ENCODE measurements around the gene CTRL. TPM values are rescaled to one million over a fixed set of nuclear protein-coding genes. Genes with fewer than 3 reads are reported as not detected.
"Not testable (repeated sequence)": the region's sequence is repeated elsewhere in the genome, so short reads cannot be mapped to it uniquely, and the experiment has no call there.

CTRL gene
- total and polyA plus RNA-seq, 5 donors from 2014 or later: 0.21 to 8.0 (median 1.1) TPM

- H3K27ac Mint-ChIP-seq: peak overlapping the region in 1 of 3 donors; percentile 90
- no peaks in the 10 kb centered on the region for H3K27me3 Mint-ChIP-seq
- H3K4me1 Mint-ChIP-seq: peaks cover 0 to 35% (median 12%) of the 10 kb centered on the region in 4 donors
These were observed 10.5 kb upstream of the CTRL start for GRCh38 chr16:67942200-67942509.

DNA sequence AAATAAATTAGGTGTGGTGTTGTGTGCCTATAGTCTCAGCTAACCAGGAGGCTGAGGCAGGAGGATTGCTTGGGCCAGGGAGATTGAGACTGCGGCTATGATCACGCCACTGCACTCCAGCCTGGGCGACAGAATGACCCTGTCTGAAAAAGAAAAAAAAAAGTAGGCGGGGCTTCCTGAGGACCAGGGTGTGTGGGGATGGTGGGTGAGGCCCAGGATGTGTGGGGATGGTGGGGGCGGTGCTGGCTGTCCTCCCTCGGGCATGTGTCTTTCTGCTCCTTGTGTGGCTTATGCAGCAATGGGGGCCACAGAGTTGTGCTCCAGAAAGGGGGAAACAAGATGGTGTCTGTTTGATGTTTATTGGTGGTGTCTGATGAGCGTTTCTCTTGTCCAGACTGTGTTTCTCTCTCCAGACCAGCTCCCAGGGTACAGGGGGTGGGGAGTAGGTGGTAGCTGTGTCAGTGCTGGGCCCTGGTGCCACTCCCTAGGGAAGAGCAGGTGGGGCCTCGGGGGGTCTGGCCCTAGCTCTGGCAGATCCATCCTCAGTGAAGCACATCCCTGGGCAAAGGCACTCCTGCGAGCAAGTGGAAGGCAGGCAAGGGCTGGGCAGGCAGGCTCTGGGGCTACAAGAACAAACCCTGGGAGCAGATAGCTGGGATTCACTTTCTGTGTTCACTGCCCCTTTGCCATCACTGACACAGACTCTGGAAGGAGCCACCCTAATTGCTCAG is 10.0 kb upstream of the CTRL start:
- H3K9me3 Mint-ChIP-seq: no peaks in the 10 kb centered on the region
- Histone ChIP-seq H3K9me3 (ENCODE audit: control insufficient read depth in 2 of 2, low read length in 2 of 2) (no peaks in the 10 kb centered on the region), H3K27ac (ENCODE audit: insufficient read depth, low read length, poor library complexity, severe bottlenecking) (no peak overlapping the region), H3K27me3 (ENCODE audit: control insufficient read depth, insufficient read depth, low read length) (no peaks in the 10 kb centered on the region), H3K36me3 (ENCODE audit: control insufficient read depth, insufficient read depth, low read length) (peaks cover 6% of the 10 kb centered on the region), H3K4me3 (ENCODE audit: low read depth, low read length) (no peak overlapping the region), H3K4me1 (ENCODE audit: control insufficient read depth, insufficient read depth, low read length, poor library complexity, severe bottlenecking) (peaks cover 27% of the 10 kb centered on the region)
- peaks cover 0 to 40% (median 16%) of the 10 kb centered on the region in 4 donors for H3K4me1 Mint-ChIP-seq
- H3K27me3 Mint-ChIP-seq: no peaks in the 10 kb centered on the region
- peak overlapping the region in 2 of 3 donors; percentile 9 to 90 for H3K27ac Mint-ChIP-seq
- DNase-seq (no peak), ATAC-seq (ENCODE audit: low read depth in 2 of 2) (no peak)
- peak overlapping the region in 1 of 4 donors; percentile 38 for H3K4me3 Mint-ChIP-seq
- H3K36me3 Mint-ChIP-seq: peaks cover 3% of the 10 kb centered on the region

More at GRCh38 chr16:67942200-67942509, 10.5 kb upstream of the CTRL start:
- no peaks in the 10 kb centered on the region for H3K9me3 Mint-ChIP-seq
- H3K36me3 ChIP-seq (ENCODE audit: control insufficient read depth, insufficient read depth, low read length): peaks cover 6% of the 10 kb centered on the region
- peaks cover 22% of the 10 kb centered on the region for H3K4me1 ChIP-seq (ENCODE audit: control insufficient read depth, insufficient read depth, low read length, poor library complexity, severe bottlenecking)
- no peaks in the 10 kb centered on the region for H3K27me3 ChIP-seq (ENCODE audit: control insufficient read depth, insufficient read depth, low read length)
- no peaks in the 10 kb centered on the region for H3K9me3 ChIP-seq (ENCODE audit: control insufficient read depth in 2 of 2, low read length in 2 of 2)
- no peak overlapping the region for H3K27ac ChIP-seq (ENCODE audit: insufficient read depth, low read length, poor library complexity, severe bottlenecking)
- peaks cover 3% of the 10 kb centered on the region for H3K36me3 Mint-ChIP-seq
- ATAC-seq (ENCODE audit: low read depth in 2 of 2) (peak; percentile 36 to 43), DNase-seq (peak in 2 of 3 donors; percentile 26 to 50)
- H3K4me3 Mint-ChIP-seq: peak overlapping the region in 1 of 4 donors; percentile 38
- no peak overlapping the region for H3K4me3 ChIP-seq (ENCODE audit: low read depth, low read length)

- DNase-seq (no peak), ATAC-seq (ENCODE audit: low read depth in 2 of 2) (no peak)
- Histone ChIP-seq H3K27me3 (ENCODE audit: control insufficient read depth, insufficient read depth, low read length) (no peaks in the 10 kb centered on the region), H3K27ac (ENCODE audit: insufficient read depth, low read length, poor library complexity, severe bottlenecking) (peak overlapping the region; percentile 66), H3K4me3 (ENCODE audit: low read depth, low read length) (no peak overlapping the region), H3K4me1 (ENCODE audit: control insufficient read depth, insufficient read depth, low read length, poor library complexity, severe bottlenecking) (peaks cover 27% of the 10 kb centered on the region), H3K36me3 (ENCODE audit: control insufficient read depth, insufficient read depth, low read length) (peaks cover under 1% of the 10 kb centered on the region), H3K9me3 (ENCODE audit: control insufficient read depth in 2 of 2, low read length in 2 of 2) (no peaks in the 10 kb centered on the region)
- peak overlapping the region; percentile 69 to 95 (median 93) for H3K27ac Mint-ChIP-seq
- H3K4me1 Mint-ChIP-seq: peaks cover 0 to 42% (median 18%) of the 10 kb centered on the region in 4 donors
- H3K36me3 Mint-ChIP-seq: peaks cover 6% of the 10 kb centered on the region
- peak overlapping the region; percentile 36 to 80 (median 54) for H3K4me3 Mint-ChIP-seq
- H3K9me3 Mint-ChIP-seq: no peaks in the 10 kb centered on the region
- no peaks in the 10 kb centered on the region for H3K27me3 Mint-ChIP-seq
These were observed 8.9 kb upstream of the CTRL start for GRCh38 chr16:67940446-67941089.

- H3K4me3 ChIP-seq (ENCODE audit: low read depth, low read length): no peak overlapping the region
- Mint-ChIP-seq H3K9me3 (no peaks in the 10 kb centered on the region), H3K4me1 (peaks cover 0 to 50% (median 25%) of the 10 kb centered on the region in 4 donors), H3K27ac (peak overlapping the region; percentile 69 to 95 (median 93)), H3K4me3 (peak overlapping the region; percentile 50 to 80 (median 62)), H3K27me3 (no peaks in the 10 kb centered on the region), H3K36me3 (peaks cover 10% of the 10 kb centered on the region)
- peak overlapping the region; percentile 66 for H3K27ac ChIP-seq (ENCODE audit: insufficient read depth, low read length, poor library complexity, severe bottlenecking)
- no peak for ATAC-seq (ENCODE audit: low read depth in 2 of 2)
- H3K9me3 ChIP-seq (ENCODE audit: control insufficient read depth in 2 of 2, low read length in 2 of 2): no peaks in the 10 kb centered on the region
- peaks cover 7% of the 10 kb centered on the region for H3K36me3 ChIP-seq (ENCODE audit: control insufficient read depth, insufficient read depth, low read length)
- peak; percentile 19 to 53 (median 35) for DNase-seq
- H3K4me1 ChIP-seq (ENCODE audit: control insufficient read depth, insufficient read depth, low read length, poor library complexity, severe bottlenecking): peaks cover 34% of the 10 kb centered on the region
- H3K27me3 ChIP-seq (ENCODE audit: control insufficient read depth, insufficient read depth, low read length): no peaks in the 10 kb centered on the region
These were observed 8.1 kb upstream of the CTRL start for GRCh38 chr16:67939507-67940445.

GRCh38 chr16:67937713-67938112 is 6.1 kb upstream of the CTRL start:
- not testable (repeated sequence) for ATAC-seq (ENCODE audit: low read depth in 2 of 2); DNase-seq
- peak overlapping the region; percentile 99 for H3K27ac Mint-ChIP-seq

GRCh38 chr16:67936880-67937605 is 5.4 kb upstream of the CTRL start:
- H3K4me1 ChIP-seq (ENCODE audit: control insufficient read depth, insufficient read depth, low read length, poor library complexity, severe bottlenecking): peaks cover 37% of the 10 kb centered on the region
- DNase-seq: peak; percentile 67 to 95 (median 85)

More at GRCh38 chr16:67937713-67938112, 6.1 kb upstream of the CTRL start:
- peaks cover 0 to 61% (median 31%) of the 10 kb centered on the region in 4 donors for H3K4me1 Mint-ChIP-seq
- H3K4me3 Mint-ChIP-seq: peak overlapping the region in 3 of 4 donors; percentile 21 to 100 (median 46)
- not testable (repeated sequence) for H3K27me3 ChIP-seq (ENCODE audit: control insufficient read depth, insufficient read depth, low read length); H3K9me3 Mint-ChIP-seq; H3K9me3 ChIP-seq (ENCODE audit: control insufficient read depth in 2 of 2, low read length in 2 of 2); H3K4me3 ChIP-seq (ENCODE audit: low read depth, low read length); H3K27me3 Mint-ChIP-seq
- H3K36me3 Mint-ChIP-seq: peaks cover 10% of the 10 kb centered on the region
- H3K36me3 ChIP-seq (ENCODE audit: control insufficient read depth, insufficient read depth, low read length): peaks cover 20% of the 10 kb centered on the region
- peaks cover 37% of the 10 kb centered on the region for H3K4me1 ChIP-seq (ENCODE audit: control insufficient read depth, insufficient read depth, low read length, poor library complexity, severe bottlenecking)
- peak overlapping the region; percentile 88 for H3K27ac ChIP-seq (ENCODE audit: insufficient read depth, low read length, poor library complexity, severe bottlenecking)

More at GRCh38 chr16:67936880-67937605, 5.4 kb upstream of the CTRL start:
- Mint-ChIP-seq H3K4me1 (peaks cover 0 to 61% (median 29%) of the 10 kb centered on the region in 4 donors), H3K27ac (peak overlapping the region; percentile 99), H3K27me3 (no peaks in the 10 kb centered on the region), H3K4me3 (peak overlapping the region; percentile 98 to 100 (median 100)), H3K9me3 (no peaks in the 10 kb centered on the region), H3K36me3 (peaks cover 7% of the 10 kb centered on the region)
- Histone ChIP-seq H3K9me3 (ENCODE audit: control insufficient read depth in 2 of 2, low read length in 2 of 2) (no peaks in the 10 kb centered on the region), H3K27me3 (ENCODE audit: control insufficient read depth, insufficient read depth, low read length) (no peaks in the 10 kb centered on the region), H3K4me3 (ENCODE audit: low read depth, low read length) (peak overlapping the region; percentile 69), H3K27ac (ENCODE audit: insufficient read depth, low read length, poor library complexity, severe bottlenecking) (peak overlapping the region; percentile 88), H3K36me3 (ENCODE audit: control insufficient read depth, insufficient read depth, low read length) (peaks cover 26% of the 10 kb centered on the region)
- ATAC-seq (ENCODE audit: low read depth in 2 of 2): peak in 1 of 2 donors; percentile 57
